Right renal cortex interstitium (tissue), 3 donors: ENCODE results near the gene GRIK4. TPM values are rescaled to one million over a fixed set of nuclear protein-coding genes. Genes with fewer than 3 reads are reported as not detected.
"Not testable (repeated sequence)": the region's sequence is repeated elsewhere in the genome, so short reads cannot be mapped to it uniquely, and the experiment has no call there.

Experiments used
- DNase-seq, 3 donors: peaks; one replicate each; pipeline ENCODE4 v3.0.0-alpha.2; 2013; ENCODE audit warnings: low read depth in 3 of 3, low spot score in 2 of 3
- polyA plus RNA-seq, 3 donors: library from polyadenylated mRNA; unstranded; fragments of 120-200 nt; gene quantifications; one replicate each; pipeline ENCODE4 v1.2.1, GENCODE V29; 2013; ENCODE audit not compliant: insufficient read length in 3 of 3

The GRIK4 gene
- polyA plus RNA-seq, 3 donors = 0.93 to 1.3 (median 1.1) TPM

GRCh38 chr11:120765710-120766109 lies 254.2 kb downstream of the GRIK4 start:
- DNase-seq = not testable (repeated sequence)

GRCh38 chr11:120766318-120766717 lies 254.8 kb downstream of the GRIK4 start:
- no peak for DNase-seq

GRCh38 chr11:120768949-120769348 lies 257.4 kb downstream of the GRIK4 start:
- DNase-seq = no peak

- DNase-seq = no peak
Measured at GRCh38 chr11:120769906-120770305, 258.4 kb downstream of the GRIK4 start.

GRCh38 chr11:120771551-120772060 lies 260.1 kb downstream of the GRIK4 start:
- DNase-seq = no peak

GRCh38 chr11:120773501-120774031 lies 262.0 kb downstream of the GRIK4 start:
- no peak for DNase-seq

- DNase-seq = no peak
Measured at GRCh38 chr11:120774591-120775386, 263.2 kb downstream of the GRIK4 start.

- no peak for DNase-seq
Measured at GRCh38 chr11:120775986-120776951, 264.7 kb downstream of the GRIK4 start.

- DNase-seq = no peak
Measured at GRCh38 chr11:120778685-120779490, 267.3 kb downstream of the GRIK4 start.

- DNase-seq = no peak
Measured at GRCh38 chr11:120780239-120780638, 268.7 kb downstream of the GRIK4 start.

GRCh38 chr11:120781486-120782120 lies 270.1 kb downstream of the GRIK4 start:
- no peak for DNase-seq

- DNase-seq = no peak
Measured at GRCh38 chr11:120784566-120785251, 273.2 kb downstream of the GRIK4 start.

GRCh38 chr11:120785576-120785975 lies 274.0 kb downstream of the GRIK4 start:
- DNase-seq = no peak

- DNase-seq = no peak
Measured at GRCh38 chr11:120786206-120786735, 274.7 kb downstream of the GRIK4 start.

GRCh38 chr11:120787224-120787623 lies 275.7 kb downstream of the GRIK4 start:
- DNase-seq = not testable (repeated sequence)

GRCh38 chr11:120789391-120789790 lies 277.8 kb downstream of the GRIK4 start:
- no peak for DNase-seq

- DNase-seq = no peak
Measured at GRCh38 chr11:120792306-120792705, 280.8 kb downstream of the GRIK4 start.

GRCh38 chr11:120793150-120793549 lies 281.6 kb downstream of the GRIK4 start:
- no peak for DNase-seq
